ENCODE results near the gene CHERP. TPM values are rescaled to one million over a fixed set of nuclear protein-coding genes. Genes with fewer than 3 reads are reported as not detected.

The CHERP gene
- total and polyA plus RNA-seq, 2 of the 13 experiments (the other 11 are each of a cell fraction or from before 2014, with no cell fraction given) = 4.3 to 5.4 TPM

- peak; percentile 34; the same call in 1 of the 2 replicates for TF ChIP-seq ZNF281 (CRISPR knock-in tag; IDR thresholded peaks at IDR 0.05; ENCODE audit: borderline replicate concordance)
- no peak for TF ChIP-seq BCL3 (CRISPR knock-in tag; IDR thresholded peaks at IDR 0.05)
- no peak for TF ChIP-seq ELF3 (CRISPR knock-in tag; IDR thresholded peaks at IDR 0.05)
- TF ChIP-seq ZBTB38 (CRISPR knock-in tag; IDR thresholded peaks at IDR 0.05) = peak; percentile 63
- TF ChIP-seq GABPA (IDR thresholded peaks at IDR 0.05; ENCODE audit: low read depth, low read length) = no peak
- TF ChIP-seq GABPA (CRISPR knock-in tag; IDR thresholded peaks at IDR 0.05; ENCODE audit: low read depth) = peak; percentile 48; the same call in 1 of the 2 replicates
- no peak for TF ChIP-seq FIP1L1 (IDR thresholded peaks at IDR 0.05; ENCODE audit: borderline replicate concordance, insufficient read depth, low read depth, low read length)
- TF ChIP-seq CEBPG (CRISPR knock-in tag; IDR thresholded peaks at IDR 0.05) = no peak
- TF ChIP-seq ZBTB33 (CRISPR knock-in tag; IDR thresholded peaks at IDR 0.05) = peak; percentile 65; the same call in 1 of the 2 replicates
- no peak for TF ChIP-seq BRCA1 (CRISPR knock-in tag; IDR thresholded peaks at IDR 0.05)
- TF ChIP-seq NFE2L1 (CRISPR knock-in tag; IDR thresholded peaks at IDR 0.05; ENCODE audit: borderline replicate concordance) = no peak
- peak; percentile 19; the same call in 1 of the 3 replicates for TF ChIP-seq MXI1 (IDR thresholded peaks at IDR 0.05; ENCODE audit: borderline replicate concordance, low read depth, low read length)
Observed at GRCh38 chr19:16584248-16585093, 42.2 kb upstream of the CHERP start (continued).

Data from HepG2 (cell line).